Measurements from ENCODE around the gene TMEM236.

Gene TMEM236

GRCh38 chr10:17737027-17737965 lies 14.7 kb upstream of the TMEM236 start:
- DNase-seq (ENCODE audit: low spot score), result peak; percentile 48
- peak; percentile 63 for TF ChIP-seq CTCF (IDR thresholded peaks at IDR 0.05; ENCODE audit: extremely low read depth, insufficient read depth, missing control alignments)
- in situ Hi-C loops (cut with MboI; ENCODE audit: low pct_unique_long_range_greater_than_20kb, low sequenced_read_pairs, unreplicated experiment), result loop anchor here (10.0 kb wide), 1 partner anchor 122 kb away; the partner anchor contains the start of gene HACD1

GRCh38 chr10:17740668-17741067 lies 11.3 kb upstream of the TMEM236 start:
- in situ Hi-C loops (cut with MboI; ENCODE audit: low pct_unique_long_range_greater_than_20kb, low sequenced_read_pairs, unreplicated experiment), result no loop called here
- no peak for DNase-seq (ENCODE audit: low spot score)
- TF ChIP-seq CTCF (IDR thresholded peaks at IDR 0.05; ENCODE audit: extremely low read depth, insufficient read depth, missing control alignments), result no peak

- in situ Hi-C loops (cut with MboI; ENCODE audit: low pct_unique_long_range_greater_than_20kb, low sequenced_read_pairs, unreplicated experiment), result no loop called here
- DNase-seq (ENCODE audit: low spot score), result peak; percentile 50
Observed at GRCh38 chr10:17742918-17743317, 9.1 kb upstream of the TMEM236 start.

GRCh38 chr10:17743437-17743836 lies 8.6 kb upstream of the TMEM236 start:
- in situ Hi-C loops (cut with MboI; ENCODE audit: low pct_unique_long_range_greater_than_20kb, low sequenced_read_pairs, unreplicated experiment), result no loop called here
- TF ChIP-seq CTCF (IDR thresholded peaks at IDR 0.05; ENCODE audit: extremely low read depth, insufficient read depth, missing control alignments), result no peak
- DNase-seq (ENCODE audit: low spot score), result no peak

More at GRCh38 chr10:17742918-17743317, 9.1 kb upstream of the TMEM236 start:
- peak; percentile 76 for TF ChIP-seq CTCF (IDR thresholded peaks at IDR 0.05; ENCODE audit: extremely low read depth, insufficient read depth, missing control alignments)

GRCh38 chr10:17744341-17744861 lies 7.6 kb upstream of the TMEM236 start:
- in situ Hi-C loops (cut with MboI; ENCODE audit: low pct_unique_long_range_greater_than_20kb, low sequenced_read_pairs, unreplicated experiment), result no loop called here
- TF ChIP-seq CTCF (IDR thresholded peaks at IDR 0.05; ENCODE audit: extremely low read depth, insufficient read depth, missing control alignments), result no peak
- no peak for DNase-seq (ENCODE audit: low spot score)

- DNase-seq (ENCODE audit: low spot score), result no peak
Observed at GRCh38 chr10:17747883-17748550, 4.0 kb upstream of the TMEM236 start.

More at GRCh38 chr10:17747883-17748550, 4.0 kb upstream of the TMEM236 start:
- in situ Hi-C loops (cut with MboI; ENCODE audit: low pct_unique_long_range_greater_than_20kb, low sequenced_read_pairs, unreplicated experiment), result no loop called here
- no peak for TF ChIP-seq CTCF (IDR thresholded peaks at IDR 0.05; ENCODE audit: extremely low read depth, insufficient read depth, missing control alignments)
